A549 (cell line): Measurements from ENCODE around the gene RABAC1. TPM values are rescaled to one million over a fixed set of nuclear protein-coding genes. Genes with fewer than 3 reads are reported as not detected.

ENCODE experiments used
- ATAC-seq, 2 experiments: fragments of 200-7000 bp in 1 of 2; fragments of >200 bp in 1 of 2; cut with Nextera tagmentation in 1 of 2; cut with Tn5 transposase in 1 of 2; 3 replicates each; pipeline versions ENCODE4 v1.8.0 to v1.9.1; 2018 to 2020; ENCODE audit warnings: mild to moderate bottlenecking in 1 of 2, moderate library complexity in 1 of 2
- CTCF ChIA-PET: fragments of 300-600 bp; sonication (Branson Sonifier 250); formaldehyde crosslinking; extraction: SDS; loops from one replicate; lab custom pipeline; 2021; ENCODE audit warnings: antibody characterized with exemption, inconsistent platforms; lab: Yijun Ruan, JAX
- POLR2A ChIA-PET: fragments of 350-600 bp; formaldehyde crosslinking; extraction: SDS; loops from one replicate; lab custom pipeline; 2021; ENCODE audit warnings: antibody characterized with exemption, inconsistent platforms; lab: Yijun Ruan, JAX
- DNase-seq, 2 experiments: peaks; one replicate each; pipeline versions ENCODE4 v3.0.0 to v3.0.0-alpha.2; 2011 to 2016; ENCODE audit warnings: low read depth in 1 of 2, low spot score in 1 of 2
- FAIRE-seq: peaks from 2 replicates; lab custom pipeline; 2011; peaks lifted over from hg19 to GRCh38; lab: Jason Lieb, UNC
- H3K27ac ChIP-seq, 2 experiments: fragments of >200 bp; sonication (Bioruptor Twin); formaldehyde crosslinking; 3 replicates each; pipeline ENCODE4 v1.5.1; 2016 to 2017
- H3K4me1 ChIP-seq: fragments of >200 bp; sonication (Bioruptor Twin); formaldehyde crosslinking; 3 replicates; pipeline ENCODE4 v1.6.1; 2016
- H3K4me2 ChIP-seq: fragments of >200 bp; sonication (Bioruptor Twin); formaldehyde crosslinking; 3 replicates; pipeline ENCODE4 v1.6.1; 2016
- H3K4me3 ChIP-seq: fragments of >200 bp; sonication (Bioruptor Twin); formaldehyde crosslinking; 3 replicates; pipeline ENCODE4 v1.5.1; 2016
- H3K9me3 ChIP-seq: fragments of >200 bp; sonication (Bioruptor Twin); formaldehyde crosslinking; 3 replicates; pipeline ENCODE4 v1.6.1; 2016
- CBX2 ChIP-seq: fragments of 200-600 bp; sonication (generic); IDR thresholded peaks from 2 replicates; pipeline ENCODE4 v1.6.1; 2016; ENCODE audit warnings: low read depth, mild to moderate bottlenecking, borderline replicate concordance
- EHMT2 ChIP-seq: fragments of 200-600 bp; sonication (generic); IDR thresholded peaks from 2 replicates; pipeline ENCODE4 v1.6.1; 2016; ENCODE audit warnings: antibody characterized with exemption, low read depth, mild to moderate bottlenecking, moderate library complexity
- FOXS1 ChIP-seq: fragments of 250-450 bp; sonication (Bioruptor Pico); IDR thresholded peaks from 2 replicates; pipeline ENCODE4 v1.5.0; 2020; ENCODE audit warnings: mild to moderate bottlenecking, moderate library complexity
- JUNB ChIP-seq: fragments of >200 bp; sonication (Bioruptor Twin); formaldehyde crosslinking; IDR thresholded peaks from 2 replicates; pipeline ENCODE4 v1.6.1; 2016
- MAFK ChIP-seq: fragments of 450-650 bp; IDR thresholded peaks from 2 replicates; pipeline ENCODE4 v1.6.1; 2014; ENCODE audit not compliant: partially characterized antibody
- NPAS2 ChIP-seq: fragments of 250-450 bp; sonication (Bioruptor Pico); IDR thresholded peaks from 2 replicates; pipeline ENCODE4 v1.8.0; 2022; ENCODE audit warnings: mild to moderate bottlenecking, moderate library complexity, borderline replicate concordance
- POLR2AphosphoS2 ChIP-seq: conservative IDR thresholded peaks from 2 replicates; pipeline ENCODE4 v1.6.1; 2012; ENCODE audit warnings: low read length, improper control_type of control experiment, inconsistent platforms
- RAD21 ChIP-seq, 2 experiments: fragments of >200 bp in 1 of 2; sonication (Bioruptor Twin) in 1 of 2; formaldehyde crosslinking in 1 of 2; IDR thresholded peaks in 1 of 2; conservative IDR thresholded peaks in 1 of 2; 2 replicates in 1 of 2; 3 replicates in 1 of 2; pipeline ENCODE4 v1.6.1; 2012 to 2018; ENCODE audit warnings: inconsistent platforms in 1 of 2
- REST ChIP-seq: fragments of 200-600 bp; sonication (generic); IDR thresholded peaks from 2 replicates; pipeline ENCODE4 v1.6.1; 2016; ENCODE audit warnings: antibody characterized with exemption, mild to moderate bottlenecking, moderate library complexity
- TFCP2L1 ChIP-seq: fragments of 250-450 bp; sonication (Bioruptor Pico); IDR thresholded peaks from 2 replicates; pipeline ENCODE4 v1.5.0; 2021; ENCODE audit warnings: mild to moderate bottlenecking
- WGBS: methylation state at CpG from one replicate; pipeline ENCODE4 v1.1.6; 2017; ENCODE audit errors: missing lambda C conversion rate; 5-methylcytosine and 5-hydroxymethylcytosine counted together
- polyA plus RNA-seq, 4 experiments: library from polyadenylated mRNA; depleted of rRNA in 3 of 4; stranded (reverse); fragments of >200 nt; fragmentation: RNase III in 1 of 4; extraction: RNeasy Plus Mini Kit Qiagen cat#74134 plus additional on column Dnase treatment in 1 of 4; gene quantifications; 2 replicates in 3 of 4; 3 replicates in 1 of 4; pipeline ENCODE4 v1.2.3, GENCODE V29; 2011 to 2017

Gene RABAC1
- polyA plus RNA-seq, 2 of the 4 experiments (the other 2 are of a cell fraction): 117 to 247 TPM

GRCh38 chr19:41957838-41958366, 1.2 kb downstream of the RABAC1 start (continued):
- TF ChIP-seq REST: no peak

- no peak for TF ChIP-seq JUNB
- Histone ChIP-seq H3K4me1 (peaks cover 13% of the 10 kb centered on the region), H3K4me2 (peak overlapping the region; percentile 82), H3K27ac (peak overlapping the region; percentile 31 to 64; a peak in 5 of 6 replicates), H3K4me3 (no peak overlapping the region), H3K9me3 (no peaks in the 10 kb centered on the region)
- ATAC-seq (peak in 1 of 2 experiments; percentile 0; a peak in 4 of 6 replicates), DNase-seq (no peak), FAIRE-seq (no peak)
- WGBS: 82% methylated on average over 11 of the region's 11 CpGs
- CTCF ChIA-PET: interaction anchor here (0.6 to 4.3 kb wide), 51 partner anchors 9 to 439 kb away, joined by 3 to 97 read pairs (median 5); partner anchors contain the start of genes CD79A, ERFL and RPS19
- POLR2A ChIA-PET: interaction anchor here (0.7 to 4.0 kb wide), 4 partner anchors 82 to 97 kb away, joined by 3 to 34 read pairs (median 14); partner anchors contain the start of gene RPS19
These were observed 1.8 kb downstream of the RABAC1 start for GRCh38 chr19:41957161-41957837.

- CTCF ChIA-PET: interaction anchor here (0.6 to 4.3 kb wide), 36 partner anchors 9 to 440 kb away, joined by 3 to 97 read pairs (median 5); partner anchors contain the start of genes CD79A, ERFL and RPS19
These were observed 2.5 kb downstream of the RABAC1 start for GRCh38 chr19:41956621-41957020.

GRCh38 chr19:41955521-41955920, 3.6 kb downstream of the RABAC1 start:
- POLR2A ChIA-PET: no interaction called here
- Histone ChIP-seq H3K4me3 (no peak overlapping the region), H3K27ac (no peak overlapping the region), H3K9me3 (no peaks in the 10 kb centered on the region), H3K4me1 (peaks cover 13% of the 10 kb centered on the region), H3K4me2 (no peak overlapping the region)
- TF ChIP-seq EHMT2 (no peak), FOXS1 (CRISPR knock-in tag) (no peak), CBX2 (no peak), RAD21 (conservative IDR thresholded peaks at IDR 0.05 in 1 of 2, IDR thresholded peaks at IDR 0.05 in 1 of 2) (no peak), POLR2AphosphoS2 (no peak), TFCP2L1 (no peak)
- CTCF ChIA-PET: interaction anchor here (1.4 to 4.3 kb wide), 5 partner anchors 10 to 81 kb away, joined by 4 to 97 read pairs (median 31); partner anchors contain the start of gene CD79A
- no peak for DNase-seq
- no peak for ATAC-seq
- WGBS: 79% methylated on average over 7 of the region's 7 CpGs
- no peak for FAIRE-seq

More at GRCh38 chr19:41956621-41957020, 2.5 kb downstream of the RABAC1 start:
- POLR2A ChIA-PET: interaction anchor here (0.7 to 4.0 kb wide), 2 partner anchors 81 to 96 kb away, joined by 3 to 34 read pairs; partner anchors contain the start of gene RPS19
- TF ChIP-seq NPAS2 (no peak), RAD21 (conservative IDR thresholded peaks at IDR 0.05 in 1 of 2, IDR thresholded peaks at IDR 0.05 in 1 of 2) (no peak), MAFK (no peak)
- TF ChIP-seq, all 56 proteins: peak for 0
- FAIRE-seq: no peak
- ATAC-seq: no peak
- H3K4me3 ChIP-seq: no peak overlapping the region
- H3K9me3 ChIP-seq: no peaks in the 10 kb centered on the region
- DNase-seq: no peak
- H3K27ac ChIP-seq: no peak overlapping the region; a peak in 1 of 6 replicates
- WGBS: 87% methylated on average over 13 of the region's 13 CpGs
- H3K4me2 ChIP-seq: no peak overlapping the region
- H3K4me1 ChIP-seq: peaks cover 13% of the 10 kb centered on the region
